HepG2 (cell line): ENCODE results near the gene EVI2B.

ENCODE experiments used
- POLR2A ChIP-seq, 2 experiments: IDR thresholded peaks; 2 replicates each; pipeline ENCODE4 v1.6.1; 2011; ENCODE audit warnings: low read depth in 2 of 2, low read length in 2 of 2, mild to moderate bottlenecking in 1 of 2, moderate library complexity in 1 of 2; ENCODE audit not compliant: insufficient read depth in 1 of 2
- ZSCAN22 ChIP-seq: sonication (generic); formaldehyde crosslinking; IDR thresholded peaks from 2 replicates; pipeline ENCODE4 v1.4.0; 2020; ENCODE audit warnings: mild to moderate bottlenecking, missing genetic modification reagents
- TF ChIP-seq, protein P1 (sequence below): sonication (generic); formaldehyde crosslinking; IDR thresholded peaks from 2 replicates; pipeline ENCODE4 v1.8.0; 2022; ENCODE audit warnings: mild to moderate bottlenecking, missing genetic modification reagents, moderate library complexity

DNA sequence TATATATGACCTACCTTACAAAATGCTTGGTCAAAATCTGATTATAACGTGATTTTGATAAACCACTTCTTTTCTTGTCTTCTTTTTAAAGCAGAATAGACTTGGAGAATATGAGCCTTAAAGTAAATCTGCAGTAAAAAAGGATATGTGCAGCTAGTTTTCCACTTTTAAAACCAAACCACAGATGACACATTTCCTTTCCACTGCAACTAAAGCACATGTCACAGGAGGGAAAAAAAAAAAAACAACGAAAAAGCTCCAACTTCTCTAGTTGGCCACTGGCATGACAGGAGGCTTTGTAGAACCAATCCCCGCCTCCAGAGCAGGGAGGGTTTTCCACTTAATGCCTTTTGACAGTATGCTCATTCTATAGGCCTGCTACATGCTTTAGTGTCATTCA is 7.6 kb upstream of the EVI2B start, which contains the start of gene EVI2A:
- TF ChIP-seq POLR2A (IDR thresholded peaks at IDR 0.05; ENCODE audit: insufficient read depth in 1 of 2, low read depth in 2 of 2, low read length in 2 of 2), result no peak
- TF ChIP-seq, protein P1, sequence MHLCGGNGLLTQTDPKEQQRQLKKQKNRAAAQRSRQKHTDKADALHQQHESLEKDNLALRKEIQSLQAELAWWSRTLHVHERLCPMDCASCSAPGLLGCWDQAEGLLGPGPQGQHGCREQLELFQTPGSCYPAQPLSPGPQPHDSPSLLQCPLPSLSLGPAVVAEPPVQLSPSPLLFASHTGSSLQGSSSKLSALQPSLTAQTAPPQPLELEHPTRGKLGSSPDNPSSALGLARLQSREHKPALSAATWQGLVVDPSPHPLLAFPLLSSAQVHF (CRISPR knock-in tag), result no peak
- no peak for TF ChIP-seq ZSCAN22
